ENCODE results near the gene BRMS1. TPM values are rescaled to one million over a fixed set of nuclear protein-coding genes. Genes with fewer than 3 reads are reported as not detected.

The BRMS1 gene
- total RNA-seq, 4 donors from 2014 or later = 45.7 to 60.3 (median 57.3) TPM

DNA sequence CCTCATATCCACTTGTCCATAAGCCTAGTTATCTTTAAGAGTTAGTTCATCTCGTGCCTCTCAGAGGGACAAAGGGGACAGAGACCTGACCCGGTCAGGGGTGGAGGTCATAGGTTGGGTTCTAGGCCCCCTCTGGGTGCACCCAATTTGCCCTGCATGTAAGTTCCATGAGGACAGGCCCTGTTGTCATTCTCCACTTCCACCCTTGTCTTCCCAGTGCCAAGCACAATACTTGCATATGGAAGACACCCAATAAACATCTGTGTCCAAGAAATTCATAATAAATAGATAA is 54.6 kb downstream of the BRMS1 start:
- no peak overlapping the region for H3K4me3 ChIP-seq
- no peak for TF ChIP-seq POLR2A (IDR thresholded peaks at IDR 0.05)
- TF ChIP-seq POLR2AphosphoS5 (IDR thresholded peaks at IDR 0.05) = no peak
- TF ChIP-seq, protein P1, sequence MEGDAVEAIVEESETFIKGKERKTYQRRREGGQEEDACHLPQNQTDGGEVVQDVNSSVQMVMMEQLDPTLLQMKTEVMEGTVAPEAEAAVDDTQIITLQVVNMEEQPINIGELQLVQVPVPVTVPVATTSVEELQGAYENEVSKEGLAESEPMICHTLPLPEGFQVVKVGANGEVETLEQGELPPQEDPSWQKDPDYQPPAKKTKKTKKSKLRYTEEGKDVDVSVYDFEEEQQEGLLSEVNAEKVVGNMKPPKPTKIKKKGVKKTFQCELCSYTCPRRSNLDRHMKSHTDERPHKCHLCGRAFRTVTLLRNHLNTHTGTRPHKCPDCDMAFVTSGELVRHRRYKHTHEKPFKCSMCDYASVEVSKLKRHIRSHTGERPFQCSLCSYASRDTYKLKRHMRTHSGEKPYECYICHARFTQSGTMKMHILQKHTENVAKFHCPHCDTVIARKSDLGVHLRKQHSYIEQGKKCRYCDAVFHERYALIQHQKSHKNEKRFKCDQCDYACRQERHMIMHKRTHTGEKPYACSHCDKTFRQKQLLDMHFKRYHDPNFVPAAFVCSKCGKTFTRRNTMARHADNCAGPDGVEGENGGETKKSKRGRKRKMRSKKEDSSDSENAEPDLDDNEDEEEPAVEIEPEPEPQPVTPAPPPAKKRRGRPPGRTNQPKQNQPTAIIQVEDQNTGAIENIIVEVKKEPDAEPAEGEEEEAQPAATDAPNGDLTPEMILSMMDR (IDR thresholded peaks at IDR 0.05) = no peak
- no peak for TF ChIP-seq EP300 (IDR thresholded peaks at IDR 0.05)
- H3K4me1 ChIP-seq = peaks cover 34% of the 10 kb centered on the region
- peaks cover 45% of the 10 kb centered on the region for H3K27me3 ChIP-seq
- no peak overlapping the region for H3K27ac ChIP-seq
- 88% methylated on average over 2 of the region's 2 CpGs for WGBS
- no peak for DNase-seq (ENCODE audit: low spot score in 2 of 2)
- no peaks in the 10 kb centered on the region for H3K9me3 ChIP-seq
- H3K36me3 ChIP-seq = peaks cover 1% of the 10 kb centered on the region

DNA sequence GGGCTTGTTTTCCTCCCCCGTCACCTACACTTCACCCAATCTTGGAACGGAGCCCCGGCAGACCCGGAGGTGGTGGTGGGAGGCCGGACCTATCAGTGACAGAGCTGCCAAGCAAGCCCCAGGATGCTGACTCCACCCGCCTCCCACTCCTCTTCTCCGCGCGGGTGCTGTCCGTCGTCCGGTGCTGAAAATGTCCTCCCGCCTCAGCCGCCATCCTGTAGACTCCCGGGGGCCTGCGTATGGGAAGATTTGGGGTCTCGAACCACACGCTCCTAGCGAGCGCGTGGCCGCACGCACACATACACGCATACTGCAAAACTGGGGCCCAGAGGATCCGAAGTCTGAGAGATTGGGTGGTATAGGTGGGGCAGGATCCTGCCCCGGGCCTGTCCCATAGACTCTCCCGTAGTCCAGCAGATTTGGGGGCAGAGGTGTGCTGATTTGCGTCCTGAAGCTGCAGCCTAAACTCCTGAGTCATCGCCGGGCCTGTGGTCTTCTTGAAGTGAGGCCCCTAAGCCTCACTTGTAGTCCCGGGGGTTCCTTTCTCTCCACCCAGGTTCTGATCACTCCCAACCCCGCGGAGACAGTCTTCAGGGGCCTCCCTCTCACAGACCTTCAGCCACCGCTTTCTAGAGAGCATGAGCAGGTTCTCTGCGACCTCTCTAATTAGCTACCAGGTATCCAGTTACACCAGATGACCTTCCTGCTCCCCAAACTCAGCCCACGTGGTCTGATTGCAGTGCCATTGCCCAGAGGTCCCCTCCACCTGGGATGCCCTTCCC is 55.2 kb downstream of the BRMS1 start:
- peak overlapping the region; percentile 70 for H3K27ac ChIP-seq
- DNase-seq (ENCODE audit: low spot score in 2 of 2) = peak in 1 of 2 donors; percentile 89
- H3K9me3 ChIP-seq = no peaks in the 10 kb centered on the region
- 15% methylated on average over 21 of the region's 36 CpGs for WGBS
- peaks cover 34% of the 10 kb centered on the region for H3K4me1 ChIP-seq
- peak overlapping the region; percentile 61 for H3K4me3 ChIP-seq
- H3K36me3 ChIP-seq = peaks cover 4% of the 10 kb centered on the region
- no peak for TF ChIP-seq POLR2A (IDR thresholded peaks at IDR 0.05)
- no peak for TF ChIP-seq EP300 (IDR thresholded peaks at IDR 0.05)
- TF ChIP-seq, protein P1 (IDR thresholded peaks at IDR 0.05) = no peak
- TF ChIP-seq POLR2AphosphoS5 (IDR thresholded peaks at IDR 0.05) = no peak
- H3K27me3 ChIP-seq = peaks cover 40% of the 10 kb centered on the region

DNA sequence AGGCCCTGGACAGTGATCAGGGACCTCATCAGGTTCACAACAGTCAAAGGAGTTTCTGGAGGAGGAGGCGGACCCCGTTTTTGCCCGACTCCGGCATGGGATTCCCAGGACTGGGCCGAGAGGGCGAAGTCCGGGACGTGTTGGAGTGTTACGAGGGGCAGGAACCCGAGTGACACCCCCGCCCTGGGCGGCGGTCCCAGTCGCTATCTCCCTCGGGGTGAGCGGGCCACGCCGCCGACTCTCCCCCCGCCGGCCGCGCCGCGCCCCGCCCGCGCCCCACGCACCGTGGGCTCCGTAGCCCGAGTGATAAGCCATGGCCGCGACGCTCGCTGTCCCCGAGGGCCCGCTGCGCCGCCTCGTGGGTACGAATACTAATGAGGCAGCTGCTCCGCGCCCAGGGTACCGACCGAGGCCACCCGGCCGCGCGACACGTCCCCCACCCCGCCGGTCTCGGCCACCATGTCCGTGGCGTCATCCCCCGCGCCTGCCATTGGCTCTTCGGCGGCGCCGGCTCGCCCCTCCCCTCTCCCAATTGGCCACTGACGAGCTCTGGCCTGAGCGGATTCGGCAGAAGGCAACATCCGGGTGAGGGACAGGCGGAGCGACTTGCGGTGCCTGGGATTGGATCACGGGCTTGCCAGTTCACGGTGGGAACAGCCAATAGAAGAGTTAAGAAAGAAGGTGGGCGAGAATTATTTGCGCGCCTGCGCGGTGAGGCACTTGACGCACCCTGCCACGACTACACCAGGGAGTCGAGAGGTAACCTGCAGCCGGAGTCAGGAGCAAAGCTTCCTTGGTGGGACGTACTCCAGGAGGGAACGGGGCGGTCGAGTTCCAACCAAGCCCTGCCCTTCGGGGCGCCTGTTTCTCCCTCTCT is 56.0 kb downstream of the BRMS1 start, which contains the start of gene YIF1A:
Gene YIF1A (minus strand): TSS at position 473 of the 877 bp plus-strand sequence. CDS start 158 bp downstream, at position 315.
- 0% methylated on average over 19 of the region's 87 CpGs for WGBS
- Histone ChIP-seq H3K27ac (peak within 1 kb of the TSS; percentile 77), H3K4me1 (peaks cover 34% of the 10 kb centered on the region), H3K27me3 (peaks cover 32% of the 10 kb centered on the region), H3K36me3 (peaks cover 10% of the 10 kb centered on the region), H3K9me3 (no peaks in the 10 kb centered on the region), H3K4me3 (peak within 1 kb of the TSS; percentile 61)
- TF ChIP-seq EP300 (IDR thresholded peaks at IDR 0.05) = no peak
- TF ChIP-seq POLR2A (IDR thresholded peaks at IDR 0.05) = peak; percentile 35 to 87
- TF ChIP-seq, protein P1 (IDR thresholded peaks at IDR 0.05) = no peak
- peak in 2 of 3 donors; percentile 48 to 70 for TF ChIP-seq POLR2AphosphoS5 (IDR thresholded peaks at IDR 0.05)
- peak; percentile 99 for DNase-seq (ENCODE audit: low spot score in 2 of 2)

DNA sequence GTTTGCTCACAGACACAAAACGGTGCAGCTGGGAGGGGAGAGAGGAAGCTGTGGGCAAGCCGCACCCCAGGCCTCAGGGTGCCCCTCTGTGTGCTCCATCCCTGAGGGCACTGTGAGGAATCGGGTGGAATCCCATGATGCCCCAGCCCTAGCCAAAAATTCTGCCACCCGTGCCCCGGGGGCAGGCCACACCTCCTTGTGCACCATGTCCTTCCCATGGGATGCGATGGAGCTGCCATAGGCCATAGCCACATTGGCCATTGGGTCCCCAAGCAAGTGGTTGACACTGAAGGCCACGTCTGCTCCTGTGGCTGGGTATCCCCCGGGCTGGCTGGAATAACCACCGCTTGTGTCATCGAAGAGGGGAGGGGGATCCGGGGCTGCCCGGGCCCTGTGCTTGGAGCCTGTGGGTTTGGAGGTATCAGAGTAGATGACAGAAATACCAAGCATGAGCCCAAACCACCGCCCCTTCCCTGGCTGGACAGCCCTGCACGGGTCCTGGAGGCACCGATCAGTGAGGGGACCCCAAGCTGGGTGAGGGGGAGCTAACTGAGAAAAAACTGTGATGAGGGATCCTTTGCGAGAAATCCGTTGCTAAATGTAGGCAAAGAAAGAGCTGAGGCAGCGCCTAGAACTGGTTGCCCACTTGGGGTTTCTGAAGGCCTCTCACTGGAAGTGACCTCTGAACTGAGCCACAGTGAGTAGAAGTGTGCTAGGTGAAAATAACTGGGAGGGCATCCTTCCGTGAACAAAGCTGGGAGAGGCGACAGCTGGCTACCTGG is 56.8 kb downstream of the BRMS1 start:
- Histone ChIP-seq H3K4me3 (peak overlapping the region; percentile 61), H3K4me1 (peaks cover 34% of the 10 kb centered on the region), H3K27ac (peak overlapping the region; percentile 77), H3K27me3 (peaks cover 23% of the 10 kb centered on the region), H3K9me3 (no peaks in the 10 kb centered on the region), H3K36me3 (peaks cover 10% of the 10 kb centered on the region)
- peak in 1 of 2 donors; percentile 70 for DNase-seq (ENCODE audit: low spot score in 2 of 2)
- TF ChIP-seq EP300 (IDR thresholded peaks at IDR 0.05) = no peak
- TF ChIP-seq, protein P1 (IDR thresholded peaks at IDR 0.05) = no peak
- TF ChIP-seq POLR2AphosphoS5 (IDR thresholded peaks at IDR 0.05) = no peak
- TF ChIP-seq POLR2A (IDR thresholded peaks at IDR 0.05) = no peak
- 32% methylated on average over 13 of the region's 20 CpGs for WGBS

Other genes with a start within 250 kb of the BRMS1 start
- 10 to 100 TPM; 18.1 to 22.8 (median 20.4) TPM for gene KLC2, start 87.4 kb downstream of the BRMS1 start, total RNA-seq
- 100 to 1,000 TPM in 3 of 4 donors, 10 to 100 TPM in 1; 79.0 to 124 (median 115) TPM for gene RAB1B, start 76.5 kb downstream of the BRMS1 start, total RNA-seq
- gene CNIH2, start 66.9 kb downstream of the BRMS1 start, total RNA-seq = 1 to 10 TPM in 3 of 4 donors, not detected in 1; 1.1 to 2.5 (median 1.9) TPM
- gene YIF1A, start 56.0 kb downstream of the BRMS1 start, total RNA-seq = 10 to 100 TPM; 21.6 to 61.3 (median 56.1) TPM
- not detected for gene TMEM151A, start 53.2 kb downstream of the BRMS1 start, total RNA-seq
- 10 to 100 TPM in 2 of 4 donors, 1 to 10 TPM in 2; 5.9 to 32.6 (median 19.2) TPM for gene CD248, start 28.1 kb downstream of the BRMS1 start, total RNA-seq
- 10 to 100 TPM; 40.3 to 73.6 (median 60.3) TPM for gene RIN1, start 8.7 kb downstream of the BRMS1 start, total RNA-seq
- gene B4GAT1, start 2.5 kb upstream of the BRMS1 start, total RNA-seq = 10 to 100 TPM; 14.4 to 31.9 (median 20.6) TPM
- 1 to 10 TPM; 2.2 to 4.7 (median 3.9) TPM for gene SLC29A2, start 26.7 kb upstream of the BRMS1 start, total RNA-seq
- gene NPAS4, start 75.9 kb upstream of the BRMS1 start, total RNA-seq = not detected
- 10 to 100 TPM; 22.0 to 42.0 (median 28.0) TPM for gene MRPL11, start 93.7 kb upstream of the BRMS1 start, total RNA-seq
- gene PELI3, start 121.8 kb upstream of the BRMS1 start, total RNA-seq = 10 to 100 TPM; 19.0 to 23.4 (median 20.5) TPM
- gene DPP3, start 135.3 kb upstream of the BRMS1 start, total RNA-seq = 10 to 100 TPM; 12.2 to 23.0 (median 22.2) TPM
- 10 to 100 TPM; 35.5 to 85.2 (median 57.0) TPM for gene BBS1, start 165.5 kb upstream of the BRMS1 start, total RNA-seq
- gene ZDHHC24, start 200.9 kb upstream of the BRMS1 start, total RNA-seq = 10 to 100 TPM; 13.9 to 37.2 (median 15.3) TPM
- not detected for gene ACTN3, start 201.8 kb upstream of the BRMS1 start, total RNA-seq
- 100 to 1,000 TPM in 1 of 4 donors, 10 to 100 TPM in 3; 61.6 to 114 (median 83.2) TPM for gene CTSF, start 223.5 kb upstream of the BRMS1 start, total RNA-seq
- gene CCDC87, start 248.0 kb upstream of the BRMS1 start, total RNA-seq = under 1 TPM in 2 of 4 donors, not detected in 2; 0.30 to 0.55 TPM
- gene CCS, start 248.1 kb upstream of the BRMS1 start, total RNA-seq = 10 to 100 TPM; 14.1 to 36.3 (median 20.2) TPM